PFSK-1 (cell line): Measurements from ENCODE around the gene ZXDC.

Source experiments
- POLR2AphosphoS5 ChIP-seq: IDR thresholded peaks from 2 replicates; pipeline ENCODE4 v1.6.1; 2012; ENCODE audit warnings: low read depth, mild to moderate bottlenecking, control low read depth, low read length, moderate library complexity
- SIN3A ChIP-seq: IDR thresholded peaks from 2 replicates; pipeline ENCODE4 v1.6.1; 2012; ENCODE audit warnings: mild to moderate bottlenecking, low read length, moderate library complexity, borderline replicate concordance; ENCODE audit not compliant: insufficient read depth
- TAF1 ChIP-seq: IDR thresholded peaks from 2 replicates; pipeline ENCODE4 v1.6.1; 2012; ENCODE audit warnings: low read length, control low read depth, borderline replicate concordance; ENCODE audit not compliant: insufficient read depth
- TF ChIP-seq, protein P1 (sequence below), 2 experiments: IDR thresholded peaks; 2 replicates each; pipeline versions ENCODE4 v1.6.1 to v1.8.0; 2011 to 2012; ENCODE audit warnings: low read depth in 2 of 2, low read length in 2 of 2, control low read depth in 1 of 2, inconsistent platforms in 1 of 2, mild to moderate bottlenecking in 1 of 2, moderate library complexity in 1 of 2; ENCODE audit not compliant: insufficient read depth in 1 of 2

DNA sequence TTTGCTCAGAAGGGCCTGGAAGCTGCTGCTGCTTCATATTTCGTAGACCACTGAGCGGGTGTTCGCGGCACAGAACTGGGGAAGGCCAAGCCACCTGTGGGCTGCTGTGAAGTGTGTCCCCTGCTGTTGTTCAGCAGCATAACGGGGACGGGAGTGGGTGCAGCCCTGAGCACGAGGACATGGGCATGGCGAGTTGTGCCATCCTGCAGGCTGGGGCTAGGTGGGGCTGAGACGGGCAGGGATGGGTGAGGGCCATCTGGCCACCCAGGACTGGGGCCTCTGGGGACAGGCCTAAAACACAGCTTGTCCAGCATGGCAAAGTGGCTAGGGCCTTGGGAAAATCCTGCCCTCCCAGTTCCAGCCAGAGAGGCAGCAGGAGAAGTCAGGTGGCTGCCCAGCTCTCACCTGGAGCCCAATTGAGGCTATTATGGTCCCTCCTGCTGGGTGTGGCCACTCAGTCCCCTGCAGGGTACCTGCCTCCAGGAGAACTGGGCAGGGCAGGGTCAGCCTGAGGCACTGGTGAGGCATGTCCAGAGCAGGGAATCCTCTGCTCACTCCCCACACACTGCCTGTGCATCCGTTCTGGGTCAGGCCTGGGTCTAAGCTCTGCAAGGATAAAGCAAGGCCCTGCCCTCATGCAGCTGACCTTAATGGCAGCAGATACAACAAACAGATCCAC lies 51.5 kb downstream of the ZXDC start:
- no peak for TF ChIP-seq SIN3A
- TF ChIP-seq TAF1: no peak
- TF ChIP-seq, protein P1, sequence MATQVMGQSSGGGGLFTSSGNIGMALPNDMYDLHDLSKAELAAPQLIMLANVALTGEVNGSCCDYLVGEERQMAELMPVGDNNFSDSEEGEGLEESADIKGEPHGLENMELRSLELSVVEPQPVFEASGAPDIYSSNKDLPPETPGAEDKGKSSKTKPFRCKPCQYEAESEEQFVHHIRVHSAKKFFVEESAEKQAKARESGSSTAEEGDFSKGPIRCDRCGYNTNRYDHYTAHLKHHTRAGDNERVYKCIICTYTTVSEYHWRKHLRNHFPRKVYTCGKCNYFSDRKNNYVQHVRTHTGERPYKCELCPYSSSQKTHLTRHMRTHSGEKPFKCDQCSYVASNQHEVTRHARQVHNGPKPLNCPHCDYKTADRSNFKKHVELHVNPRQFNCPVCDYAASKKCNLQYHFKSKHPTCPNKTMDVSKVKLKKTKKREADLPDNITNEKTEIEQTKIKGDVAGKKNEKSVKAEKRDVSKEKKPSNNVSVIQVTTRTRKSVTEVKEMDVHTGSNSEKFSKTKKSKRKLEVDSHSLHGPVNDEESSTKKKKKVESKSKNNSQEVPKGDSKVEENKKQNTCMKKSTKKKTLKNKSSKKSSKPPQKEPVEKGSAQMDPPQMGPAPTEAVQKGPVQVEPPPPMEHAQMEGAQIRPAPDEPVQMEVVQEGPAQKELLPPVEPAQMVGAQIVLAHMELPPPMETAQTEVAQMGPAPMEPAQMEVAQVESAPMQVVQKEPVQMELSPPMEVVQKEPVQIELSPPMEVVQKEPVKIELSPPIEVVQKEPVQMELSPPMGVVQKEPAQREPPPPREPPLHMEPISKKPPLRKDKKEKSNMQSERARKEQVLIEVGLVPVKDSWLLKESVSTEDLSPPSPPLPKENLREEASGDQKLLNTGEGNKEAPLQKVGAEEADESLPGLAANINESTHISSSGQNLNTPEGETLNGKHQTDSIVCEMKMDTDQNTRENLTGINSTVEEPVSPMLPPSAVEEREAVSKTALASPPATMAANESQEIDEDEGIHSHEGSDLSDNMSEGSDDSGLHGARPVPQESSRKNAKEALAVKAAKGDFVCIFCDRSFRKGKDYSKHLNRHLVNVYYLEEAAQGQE (IDR thresholded peaks at IDR 0.05; ENCODE audit: insufficient read depth in 1 of 2, low read depth in 2 of 2, low read length in 2 of 2): no peak
- TF ChIP-seq POLR2AphosphoS5: no peak
